Adrenal gland (tissue), 5 donors: Measurements from ENCODE around the gene PMPCB.

ENCODE experiments used
- CTCF ChIP-seq, 6 experiments: fragments of 450-650 bp in 4 of 6; fragments of 200-600 bp in 2 of 6; sonication (generic) in 1 of 6; IDR thresholded peaks; 1 replicate in 5 of 6; 2 replicates in 1 of 6; pipeline versions ENCODE4 v1.5.1 to v1.8.0; 2016 to 2021; ENCODE audit warnings: antibody characterized with exemption in 6 of 6, mild to moderate bottlenecking in 2 of 6, moderate library complexity in 1 of 6
- POLR2A ChIP-seq, 2 donors: fragments of 450-650 bp; IDR thresholded peaks; one replicate each; pipeline ENCODE4 v1.6.1; 2017; ENCODE audit warnings: antibody characterized with exemption in 2 of 2, mild to moderate bottlenecking in 2 of 2, moderate library complexity in 1 of 2
- donor health status: DM: no; HTN: no; CAD: no.

- TF ChIP-seq CTCF (IDR thresholded peaks at IDR 0.05) (no peak), POLR2A (IDR thresholded peaks at IDR 0.05) (no peak)
Measured at GRCh38 chr7:103349805-103350204, 52.6 kb downstream of the PMPCB start.
